ENCODE results near the gene KAZALD1.

- TF ChIP-seq CTCF (IDR thresholded peaks at IDR 0.05) (peak in 1 of 6 experiments; percentile 10), POLR2AphosphoS5 (IDR thresholded peaks at IDR 0.05) (no peak)
These were observed 31.2 kb upstream of the KAZALD1 start for GRCh38 chr10:101030496-101031127.
